ENCODE measurements around the gene METTL9.
"Not testable (repeated sequence)": the region's sequence is repeated elsewhere in the genome, so short reads cannot be mapped to it uniquely, and the experiment has no call there.

The METTL9 gene

GRCh38 chr16:21603928-21604327 is 4.6 kb downstream of the METTL9 start:
- H3K27me3 ChIP-seq (ENCODE audit: low read depth, low read length): no peaks in the 10 kb centered on the region
- H3K9me3 ChIP-seq (ENCODE audit: insufficient read depth, low read length): no peaks in the 10 kb centered on the region
- no peak overlapping the region for H3K4me3 ChIP-seq (ENCODE audit: low read length)
- H3K27ac ChIP-seq (ENCODE audit: low read length): no peak overlapping the region
- peaks cover 88% of the 10 kb centered on the region for H3K79me2 ChIP-seq (ENCODE audit: low read length)
- no peaks in the 10 kb centered on the region for H3K36me3 ChIP-seq (replicated peaks; ENCODE audit: low read depth, low read length)
- H2AFZ ChIP-seq (ENCODE audit: low read depth, low read length): no peak overlapping the region
- peaks cover 66% of the 10 kb centered on the region for H4K20me1 ChIP-seq (ENCODE audit: insufficient read depth, low read length)
- no peak for TF ChIP-seq CTCF (IDR thresholded peaks at IDR 0.05; ENCODE audit: low read depth, low read length)
- no peak for TF ChIP-seq EZH2phosphoT487 (IDR thresholded peaks at IDR 0.05; ENCODE audit: low read depth)
- no peak overlapping the region for H3K4me2 ChIP-seq (ENCODE audit: low read length)
- H3K4me1 ChIP-seq (ENCODE audit: low read length): peaks cover 10% of the 10 kb centered on the region
- no peak overlapping the region for H3K9ac ChIP-seq (ENCODE audit: low read length)

GRCh38 chr16:21605848-21606247 is 6.5 kb downstream of the METTL9 start:
- H3K9ac ChIP-seq (ENCODE audit: low read length); H3K27ac ChIP-seq (ENCODE audit: low read length); H3K4me2 ChIP-seq (ENCODE audit: low read length); H3K36me3 ChIP-seq (replicated peaks; ENCODE audit: low read depth, low read length); H2AFZ ChIP-seq (ENCODE audit: low read depth, low read length); H3K4me3 ChIP-seq (ENCODE audit: low read length); H3K9me3 ChIP-seq (ENCODE audit: insufficient read depth, low read length); H3K27me3 ChIP-seq (ENCODE audit: low read depth, low read length): not testable (repeated sequence)
- Histone ChIP-seq H3K79me2 (ENCODE audit: low read length) (peaks cover 97% of the 10 kb centered on the region), H4K20me1 (ENCODE audit: insufficient read depth, low read length) (peaks cover 81% of the 10 kb centered on the region), H3K4me1 (ENCODE audit: low read length) (peaks cover 18% of the 10 kb centered on the region)

GRCh38 chr16:21608639-21609328 is 9.4 kb downstream of the METTL9 start:
- Histone ChIP-seq H3K4me1 (ENCODE audit: low read length) (peaks cover 10% of the 10 kb centered on the region), H4K20me1 (ENCODE audit: insufficient read depth, low read length) (peaks cover 68% of the 10 kb centered on the region), H2AFZ (ENCODE audit: low read depth, low read length) (no peak overlapping the region), H3K27ac (ENCODE audit: low read length) (no peak overlapping the region), H3K4me2 (ENCODE audit: low read length) (no peak overlapping the region), H3K9me3 (ENCODE audit: insufficient read depth, low read length) (no peaks in the 10 kb centered on the region), H3K79me2 (ENCODE audit: low read length) (peaks cover 93% of the 10 kb centered on the region), H3K27me3 (ENCODE audit: low read depth, low read length) (no peaks in the 10 kb centered on the region), H3K36me3 (replicated peaks; ENCODE audit: low read depth, low read length) (peaks cover 4% of the 10 kb centered on the region), H3K4me3 (ENCODE audit: low read length) (no peak overlapping the region), H3K9ac (ENCODE audit: low read length) (no peak overlapping the region)
- TF ChIP-seq CTCF (IDR thresholded peaks at IDR 0.05; ENCODE audit: low read depth, low read length) (no peak), EZH2phosphoT487 (IDR thresholded peaks at IDR 0.05; ENCODE audit: low read depth) (no peak)

GRCh38 chr16:21610006-21610544 is 10.7 kb downstream of the METTL9 start:
- no peak overlapping the region for H3K4me3 ChIP-seq (ENCODE audit: low read length)
- H2AFZ ChIP-seq (ENCODE audit: low read depth, low read length): no peak overlapping the region
- no peaks in the 10 kb centered on the region for H3K27me3 ChIP-seq (ENCODE audit: low read depth, low read length)
- H3K4me1 ChIP-seq (ENCODE audit: low read length): peaks cover 10% of the 10 kb centered on the region
- peaks cover 7% of the 10 kb centered on the region for H3K36me3 ChIP-seq (replicated peaks; ENCODE audit: low read depth, low read length)
- no peak overlapping the region for H3K27ac ChIP-seq (ENCODE audit: low read length)
- H3K4me2 ChIP-seq (ENCODE audit: low read length): no peak overlapping the region
- H3K9ac ChIP-seq (ENCODE audit: low read length): no peak overlapping the region
- peaks cover 89% of the 10 kb centered on the region for H3K79me2 ChIP-seq (ENCODE audit: low read length)
- no peak for TF ChIP-seq EZH2phosphoT487 (IDR thresholded peaks at IDR 0.05; ENCODE audit: low read depth)
- no peak for TF ChIP-seq CTCF (IDR thresholded peaks at IDR 0.05; ENCODE audit: low read depth, low read length)
- no peaks in the 10 kb centered on the region for H3K9me3 ChIP-seq (ENCODE audit: insufficient read depth, low read length)
- peaks cover 56% of the 10 kb centered on the region for H4K20me1 ChIP-seq (ENCODE audit: insufficient read depth, low read length)
